ENCODE data around the gene REV3L. TPM values are rescaled to one million over a fixed set of nuclear protein-coding genes. Genes with fewer than 3 reads are reported as not detected.

REV3L gene
- polyA plus RNA-seq, 1 experiment, result 19.1 TPM

DNA sequence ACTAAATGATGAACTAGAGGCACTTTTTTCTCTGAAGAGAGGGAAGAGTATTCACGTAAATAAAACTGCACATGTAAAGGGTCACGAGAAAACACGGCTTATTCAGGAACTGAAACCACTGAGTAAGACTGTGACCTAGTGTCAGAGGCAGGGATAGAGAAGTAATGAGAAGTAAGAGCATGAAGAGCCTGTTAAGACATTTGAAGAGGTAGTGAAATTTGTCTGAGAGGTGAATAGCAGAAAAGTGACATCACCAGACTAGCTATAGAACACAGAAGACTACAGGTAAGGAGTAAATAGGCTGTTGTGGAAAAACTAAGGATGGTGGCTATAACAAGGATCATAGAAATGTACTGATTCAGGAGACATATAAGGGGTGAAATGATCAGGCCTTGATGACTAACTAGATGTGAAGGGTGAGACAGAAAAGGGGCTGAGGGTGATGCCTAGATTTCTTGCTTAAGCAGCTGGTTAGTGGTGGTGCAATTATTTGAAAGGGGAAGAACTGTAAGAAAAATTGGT lies 76.8 kb downstream of the REV3L start:
- DNase-seq (ENCODE audit: low read depth), result no peak
- Histone ChIP-seq H3K36me3 (ENCODE audit: control insufficient read depth, insufficient read depth, low read length) (peaks cover 20% of the 10 kb centered on the region), H3K4me3 (ENCODE audit: low read depth, low read length) (no peak overlapping the region)

DNA sequence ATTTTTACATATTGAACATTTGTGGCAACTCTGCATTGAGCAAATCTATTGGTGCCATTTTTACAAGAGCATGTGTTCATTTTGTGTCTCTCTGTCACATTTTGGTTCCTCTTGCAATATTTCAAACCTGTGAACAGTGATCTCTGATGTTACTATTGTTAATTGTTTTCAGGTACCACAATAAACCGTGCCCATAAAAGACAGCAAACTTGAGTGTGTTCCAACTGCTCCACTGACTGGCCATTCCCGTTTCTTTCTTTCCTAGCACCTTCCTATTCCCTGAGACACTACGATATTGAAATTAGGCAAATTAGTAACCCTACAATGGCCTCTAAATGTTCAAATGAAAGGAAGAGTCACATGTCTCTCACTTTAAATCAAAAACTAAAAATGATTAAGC lies 79.6 kb downstream of the REV3L start:
- H3K36me3 ChIP-seq (ENCODE audit: control insufficient read depth, insufficient read depth, low read length), result peaks cover 10% of the 10 kb centered on the region
- no peak for DNase-seq (ENCODE audit: low read depth)
- CTCF ChIA-PET, result interaction anchor here (0.7 kb wide), 1 partner anchor 239 kb away, joined by 3 read pairs; no protein-coding TSS in a partner anchor
- POLR2A ChIA-PET, result no interaction called here
- no peaks in the 10 kb centered on the region for H3K27me3 ChIP-seq (ENCODE audit: control insufficient read depth, insufficient read depth, low read length)
- H3K4me3 ChIP-seq (ENCODE audit: low read depth, low read length), result no peak overlapping the region
- TF ChIP-seq, protein P1, sequence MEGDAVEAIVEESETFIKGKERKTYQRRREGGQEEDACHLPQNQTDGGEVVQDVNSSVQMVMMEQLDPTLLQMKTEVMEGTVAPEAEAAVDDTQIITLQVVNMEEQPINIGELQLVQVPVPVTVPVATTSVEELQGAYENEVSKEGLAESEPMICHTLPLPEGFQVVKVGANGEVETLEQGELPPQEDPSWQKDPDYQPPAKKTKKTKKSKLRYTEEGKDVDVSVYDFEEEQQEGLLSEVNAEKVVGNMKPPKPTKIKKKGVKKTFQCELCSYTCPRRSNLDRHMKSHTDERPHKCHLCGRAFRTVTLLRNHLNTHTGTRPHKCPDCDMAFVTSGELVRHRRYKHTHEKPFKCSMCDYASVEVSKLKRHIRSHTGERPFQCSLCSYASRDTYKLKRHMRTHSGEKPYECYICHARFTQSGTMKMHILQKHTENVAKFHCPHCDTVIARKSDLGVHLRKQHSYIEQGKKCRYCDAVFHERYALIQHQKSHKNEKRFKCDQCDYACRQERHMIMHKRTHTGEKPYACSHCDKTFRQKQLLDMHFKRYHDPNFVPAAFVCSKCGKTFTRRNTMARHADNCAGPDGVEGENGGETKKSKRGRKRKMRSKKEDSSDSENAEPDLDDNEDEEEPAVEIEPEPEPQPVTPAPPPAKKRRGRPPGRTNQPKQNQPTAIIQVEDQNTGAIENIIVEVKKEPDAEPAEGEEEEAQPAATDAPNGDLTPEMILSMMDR (IDR thresholded peaks at IDR 0.05; ENCODE audit: insufficient read depth, low read depth, low read length), result no peak

More for the DNA sequence above, 76.8 kb downstream of the REV3L start:
- TF ChIP-seq, protein P1 (IDR thresholded peaks at IDR 0.05; ENCODE audit: insufficient read depth, low read depth, low read length), result no peak
- POLR2A ChIA-PET, result no interaction called here
- CTCF ChIA-PET, result no interaction called here
- no peaks in the 10 kb centered on the region for H3K27me3 ChIP-seq (ENCODE audit: control insufficient read depth, insufficient read depth, low read length)

DNA sequence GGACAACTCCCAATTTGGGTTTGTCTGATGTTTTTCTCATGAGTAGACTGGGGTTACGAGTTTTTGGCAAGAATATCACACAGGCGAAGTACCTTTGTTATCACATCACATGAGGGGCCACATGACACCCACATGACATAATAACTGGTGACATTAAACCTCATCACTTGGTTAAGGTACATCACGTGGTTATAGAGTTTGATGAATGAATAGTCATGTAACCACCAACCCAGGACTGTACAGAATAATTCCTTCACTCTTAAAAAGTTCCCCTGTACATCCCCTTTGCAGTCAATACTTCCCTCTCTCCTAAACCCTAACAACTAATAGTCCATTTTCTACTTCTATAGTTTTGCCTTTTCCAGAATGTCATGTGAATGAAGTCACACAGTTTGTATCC lies 83.4 kb downstream of the REV3L start:
- Histone ChIP-seq H3K36me3 (ENCODE audit: control insufficient read depth, insufficient read depth, low read length) (peaks cover 8% of the 10 kb centered on the region), H3K4me3 (ENCODE audit: low read depth, low read length) (no peak overlapping the region), H3K27me3 (ENCODE audit: control insufficient read depth, insufficient read depth, low read length) (no peaks in the 10 kb centered on the region)
- ChIA-PET POLR2A (no interaction called here), CTCF (no interaction called here)
- TF ChIP-seq, protein P1 (IDR thresholded peaks at IDR 0.05; ENCODE audit: insufficient read depth, low read depth, low read length), result no peak
- DNase-seq (ENCODE audit: low read depth), result no peak

DNA sequence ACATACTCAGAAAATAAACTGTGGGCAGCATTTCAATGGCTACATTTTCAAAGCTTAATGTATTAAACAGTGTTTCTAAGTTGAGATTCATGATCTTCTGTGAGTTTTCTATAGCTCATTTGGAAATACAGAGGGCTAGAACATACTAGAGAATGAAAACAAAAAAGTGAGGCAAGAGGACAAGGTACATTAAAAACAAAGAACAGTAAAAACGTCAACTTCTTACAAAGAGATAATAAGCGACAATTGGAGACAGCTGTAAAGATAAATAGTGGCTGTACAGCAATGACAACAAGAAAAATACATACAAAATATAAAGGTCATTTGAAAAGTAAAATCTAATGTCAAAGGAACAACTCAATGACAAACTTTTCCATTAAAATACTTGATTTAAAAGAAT lies 94.3 kb downstream of the REV3L start:
- POLR2A ChIA-PET, result no interaction called here
- no peak for DNase-seq (ENCODE audit: low read depth)
- Histone ChIP-seq H3K36me3 (ENCODE audit: control insufficient read depth, insufficient read depth, low read length) (no peaks in the 10 kb centered on the region; the same call in 1 of the 2 replicates), H3K4me3 (ENCODE audit: low read depth, low read length) (no peak overlapping the region), H3K27me3 (ENCODE audit: control insufficient read depth, insufficient read depth, low read length) (no peaks in the 10 kb centered on the region)
- CTCF ChIA-PET, result interaction anchor here (1.5 kb wide), 2 partner anchors 16 to 20 kb away, joined by 3 to 4 read pairs; no protein-coding TSS in a partner anchor
- TF ChIP-seq, protein P1 (IDR thresholded peaks at IDR 0.05; ENCODE audit: insufficient read depth, low read depth, low read length), result no peak

DNA sequence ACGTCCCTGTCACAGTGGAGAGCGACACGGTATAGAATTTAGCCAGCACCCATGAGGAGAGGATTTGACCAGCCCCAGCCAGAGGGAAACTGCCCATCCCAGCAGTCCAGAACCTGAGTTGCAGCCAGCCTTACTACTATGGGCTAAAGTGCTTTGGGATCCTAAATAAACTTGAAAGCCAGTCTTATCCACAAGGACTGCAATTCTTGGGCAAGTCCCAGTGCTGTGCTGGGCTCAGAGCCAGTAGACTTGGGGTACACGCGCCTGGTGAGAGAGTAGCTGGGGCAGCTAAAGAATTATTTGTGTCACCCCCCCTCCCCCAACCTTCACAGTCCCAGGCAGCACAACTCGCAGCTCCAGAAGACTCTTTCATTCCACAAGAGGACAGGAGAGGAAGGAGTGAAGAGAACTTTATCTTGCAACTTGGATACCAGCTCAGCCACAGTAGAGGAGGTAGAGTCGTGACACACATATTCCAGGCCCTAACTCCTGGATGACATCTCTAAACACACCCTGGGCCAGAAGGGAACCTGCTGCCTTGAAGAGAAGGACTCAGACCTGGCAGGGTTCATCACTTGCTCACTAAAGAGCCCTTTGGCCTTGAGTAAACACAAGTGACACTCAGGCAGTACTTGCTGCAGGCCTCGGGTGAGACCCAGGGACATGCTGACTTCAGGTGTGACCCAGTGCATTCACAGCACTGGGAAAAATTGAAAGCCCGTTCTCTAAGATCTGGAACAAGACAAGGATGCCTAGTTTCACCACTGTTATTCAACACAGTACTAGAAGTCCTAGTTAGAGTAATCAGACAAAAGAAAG lies 100.3 kb downstream of the REV3L start:
- DNase-seq (ENCODE audit: low read depth), result no peak
- TF ChIP-seq, protein P1 (IDR thresholded peaks at IDR 0.05; ENCODE audit: insufficient read depth, low read depth, low read length), result no peak
- H3K36me3 ChIP-seq (ENCODE audit: control insufficient read depth, insufficient read depth, low read length), result peaks cover 9% of the 10 kb centered on the region
- CTCF ChIA-PET, result no interaction called here
- POLR2A ChIA-PET, result interaction anchor here (0.7 kb wide), 1 partner anchor 56 kb away, joined by 3 read pairs; no protein-coding TSS in a partner anchor
- H3K27me3 ChIP-seq (ENCODE audit: control insufficient read depth, insufficient read depth, low read length), result no peaks in the 10 kb centered on the region
- no peak overlapping the region for H3K4me3 ChIP-seq (ENCODE audit: low read depth, low read length)

Measured in BJ (cell line).